GM23338 (cell line): ENCODE measurements around the gene SHANK2. TPM values are rescaled to one million over a fixed set of nuclear protein-coding genes. Genes with fewer than 3 reads are reported as not detected.

ENCODE experiments used
- ATAC-seq: fragments of 200-7000 bp; cut with Tn5 transposase; 3 replicates; pipeline ENCODE4 v1.9.1; 2020
- DNase-seq: peaks from one replicate; pipeline ENCODE4 v3.0.0-alpha.2; 2015; ENCODE audit warnings: low spot score
- H2AFZ ChIP-seq: fragments of 200-600 bp; sonication (generic); 2 replicates; pipeline ENCODE4 v1.8.0; 2016; ENCODE audit warnings: antibody characterized with exemption, mild to moderate bottlenecking, moderate library complexity
- H3F3A ChIP-seq: fragments of 200-600 bp; sonication (generic); replicated peaks from 2 replicates; pipeline ENCODE4 v1.8.0; 2017; ENCODE audit warnings: antibody characterized with exemption, mixed run types, low read depth
- H3K27ac ChIP-seq: fragments of 200-600 bp; sonication (generic); 2 replicates; pipeline ENCODE4 v1.6.1; 2016; ENCODE audit warnings: low read depth
- H3K27me3 ChIP-seq: fragments of 200-600 bp; sonication (generic); 2 replicates; pipeline ENCODE4 v1.8.0; 2016; ENCODE audit warnings: mild to moderate bottlenecking, mixed run types, moderate library complexity; ENCODE audit not compliant: insufficient read depth
- H3K36me3 ChIP-seq: fragments of 200-600 bp; sonication (generic); 2 replicates; pipeline ENCODE4 v1.8.0; 2016; ENCODE audit warnings: mild to moderate bottlenecking; ENCODE audit not compliant: insufficient read depth
- H3K4me1 ChIP-seq: fragments of 200-600 bp; sonication (generic); 2 replicates; pipeline ENCODE4 v1.8.0; 2016; ENCODE audit warnings: mild to moderate bottlenecking, moderate library complexity; ENCODE audit not compliant: insufficient read depth
- H3K4me2 ChIP-seq: fragments of 200-600 bp; sonication (generic); 2 replicates; pipeline ENCODE4 v1.7.1; 2017; ENCODE audit warnings: mixed run types
- H3K4me3 ChIP-seq: fragments of 200-600 bp; sonication (generic); 2 replicates; pipeline ENCODE4 v1.6.1; 2016; ENCODE audit warnings: mixed run types
- H3K79me2 ChIP-seq: fragments of 200-600 bp; sonication (generic); replicated peaks from 2 replicates; pipeline ENCODE4 v1.8.0; 2017; ENCODE audit warnings: mild to moderate bottlenecking; ENCODE audit not compliant: insufficient read depth
- H3K9me2 ChIP-seq: fragments of 200-600 bp; sonication (generic); 2 replicates; pipeline ENCODE4 v1.8.0; 2017; ENCODE audit not compliant: insufficient read depth
- H4K20me1 ChIP-seq: fragments of 200-600 bp; sonication (generic); replicated peaks from 2 replicates; pipeline ENCODE4 v1.8.0; 2017; ENCODE audit warnings: mild to moderate bottlenecking; ENCODE audit not compliant: insufficient read depth
- H3K27ac Mint-ChIP-seq: 2 replicates; pipeline ENCODE4 v1.8.0; 2020; ENCODE audit warnings: inconsistent platforms, mild to moderate bottlenecking, moderate library complexity, mixed read lengths
- H3K27me3 Mint-ChIP-seq: 3 replicates; pipeline ENCODE4 v1.8.0; 2022; ENCODE audit warnings: low read depth, mild to moderate bottlenecking, moderate library complexity, mixed read lengths, inconsistent platforms; ENCODE audit not compliant: insufficient read depth, poor library complexity
- H3K36me3 Mint-ChIP-seq: 3 replicates; pipeline ENCODE4 v1.8.0; 2021; ENCODE audit warnings: low read depth, mild to moderate bottlenecking, inconsistent platforms, moderate library complexity, mixed read lengths
- H3K4me1 Mint-ChIP-seq: 3 replicates; pipeline ENCODE4 v1.8.0; 2020; ENCODE audit warnings: mild to moderate bottlenecking, inconsistent platforms, mixed read lengths
- H3K4me3 Mint-ChIP-seq: 3 replicates; pipeline ENCODE4 v1.8.0; 2021; ENCODE audit warnings: moderate library complexity, mild to moderate bottlenecking, inconsistent platforms, mixed read lengths
- H3K9me3 Mint-ChIP-seq: 3 replicates; pipeline ENCODE4 v1.8.0; 2020; ENCODE audit warnings: moderate library complexity, mild to moderate bottlenecking, inconsistent platforms, mixed read lengths
- CREB1 ChIP-seq: fragments of 250-450 bp; sonication (Bioruptor Pico); IDR thresholded peaks from 2 replicates; pipeline ENCODE4 v1.5.0; 2020; ENCODE audit warnings: low read depth, mild to moderate bottlenecking, moderate library complexity
- EZH2 ChIP-seq: fragments of 200-600 bp; sonication (generic); IDR thresholded peaks from one replicate; pipeline ENCODE4 v1.8.0; 2017; ENCODE audit warnings: antibody characterized with exemption, mild to moderate bottlenecking, low read depth; ENCODE audit not compliant: unreplicated experiment
- EZH2phosphoT487 ChIP-seq: fragments of 200-600 bp; sonication (generic); IDR thresholded peaks from one replicate; pipeline ENCODE4 v1.8.1; 2018; ENCODE audit warnings: antibody characterized with exemption; ENCODE audit not compliant: unreplicated experiment
- JUNB ChIP-seq: IDR thresholded peaks from one replicate; pipeline ENCODE4 v1.6.1; 2016; ENCODE audit warnings: antibody characterized with exemption; ENCODE audit not compliant: unreplicated experiment
- NANOG ChIP-seq: IDR thresholded peaks from 2 replicates; pipeline ENCODE4 v1.6.1; 2016; ENCODE audit warnings: antibody characterized with exemption, borderline replicate concordance
- POLR2AphosphoS5 ChIP-seq: IDR thresholded peaks from 2 replicates; pipeline ENCODE4 v1.6.1; 2016; ENCODE audit warnings: antibody characterized with exemption, low read depth
- REST ChIP-seq: IDR thresholded peaks from one replicate; pipeline ENCODE4 v1.6.1; 2018; ENCODE audit warnings: antibody characterized with exemption; ENCODE audit not compliant: unreplicated experiment
- STAT1 ChIP-seq: IDR thresholded peaks from one replicate; pipeline ENCODE4 v1.6.1; 2016; ENCODE audit warnings: antibody characterized with exemption; ENCODE audit not compliant: unreplicated experiment
- ZNF114 ChIP-seq: fragments of 250-450 bp; sonication (Bioruptor Pico); IDR thresholded peaks from 2 replicates; pipeline ENCODE4 v1.5.0; 2020; ENCODE audit warnings: mild to moderate bottlenecking, moderate library complexity
- ZNF331 ChIP-seq: fragments of 250-450 bp; sonication (Bioruptor Pico); IDR thresholded peaks from 2 replicates; pipeline ENCODE4 v1.5.0; 2020; ENCODE audit warnings: low read depth, mild to moderate bottlenecking, moderate library complexity
- ZNF462 ChIP-seq: fragments of 250-450 bp; sonication (Bioruptor Pico); IDR thresholded peaks from 2 replicates; pipeline ENCODE4 v1.5.0; 2020; ENCODE audit warnings: mild to moderate bottlenecking, moderate library complexity
- polyA plus RNA-seq: library from polyadenylated mRNA; unstranded; fragments of >200 nt; fragmentation: Nextera tagmentation; extraction: Ambion mirVana; gene quantifications from 2 replicates; pipeline ENCODE4 v1.2.1, GENCODE V29; 2016
- total RNA-seq: library from RNA; depleted of rRNA; stranded (reverse); fragments of >200 nt; shearing (Covaris generic); gene quantifications from 2 replicates; pipeline ENCODE4 v1.2.3, GENCODE V29; 2014
- TF ChIP-seq, protein P1 (sequence below), 2 experiments: fragments of 200-600 bp in 1 of 2; sonication (generic) in 1 of 2; conservative IDR thresholded peaks; 2 replicates each; pipeline versions ENCODE4 v1.5.1 to v1.6.1; 2016 to 2017; ENCODE audit warnings: antibody characterized with exemption in 2 of 2, low read depth in 2 of 2, mild to moderate bottlenecking in 2 of 2, moderate library complexity in 1 of 2
- TF ChIP-seq, protein P2 (sequence below): IDR thresholded peaks from 2 replicates; pipeline ENCODE4 v1.6.1; 2016; ENCODE audit warnings: antibody characterized with exemption

The SHANK2 gene
- total and polyA plus RNA-seq, 2 experiments from 2014 or later, result 22.0 to 81.4 TPM

DNA sequence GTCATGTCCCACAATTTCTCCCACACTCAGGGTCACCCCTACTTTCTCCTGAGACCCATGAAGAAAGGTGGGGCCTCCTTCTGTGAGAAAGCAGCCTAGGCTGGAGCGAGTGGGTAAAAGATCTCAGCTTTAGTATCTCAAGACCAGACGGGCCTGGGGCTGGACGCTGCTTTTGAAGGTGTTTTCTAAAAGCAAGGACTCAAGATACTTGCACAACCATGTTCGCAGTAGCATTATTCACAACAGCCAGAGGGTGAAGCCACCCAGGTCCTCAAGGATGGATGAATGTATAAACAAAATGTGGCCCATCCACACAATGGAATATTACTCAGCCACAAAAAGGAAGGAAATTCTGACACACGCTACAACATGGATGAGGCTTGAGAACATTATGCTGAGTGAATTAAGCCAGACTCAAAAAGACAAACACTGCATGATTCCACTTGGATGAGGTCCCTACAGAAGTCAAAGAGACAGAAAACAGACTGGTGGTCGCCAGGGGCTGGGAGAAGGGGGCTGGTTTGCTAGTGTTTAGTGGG, 10.6 kb downstream of the SHANK2 start:
- H3K27ac Mint-ChIP-seq, result no peak overlapping the region
- ATAC-seq, result no peak

More for the DNA sequence above, 10.6 kb downstream of the SHANK2 start:
- Histone ChIP-seq H3K79me2 (peaks cover 85% of the 10 kb centered on the region), H3K27ac (peak overlapping the region; percentile 30), H3K4me3 (no peak overlapping the region), H3F3A (0 out of 2 replicates have a peak, but pooled peaks cover 9% of the 10 kb centered on the region), H4K20me1 (peaks cover 25% of the 10 kb centered on the region), H2AFZ (no peak overlapping the region), H3K36me3 (0 out of 2 replicates have a peak, but pooled peaks cover 5% of the 10 kb centered on the region), H3K4me2 (no peak overlapping the region), H3K27me3 (no peaks in the 10 kb centered on the region), H3K4me1 (peaks cover 54% of the 10 kb centered on the region), H3K9me2 (no peaks in the 10 kb centered on the region)
- peaks cover 66% of the 10 kb centered on the region for H3K4me1 Mint-ChIP-seq
- H3K27me3 Mint-ChIP-seq, result peaks cover 20% of the 10 kb centered on the region
- H3K36me3 Mint-ChIP-seq, result peaks cover 58% of the 10 kb centered on the region
- no peak for DNase-seq
- H3K9me3 Mint-ChIP-seq, result no peaks in the 10 kb centered on the region; the same call in 2 of the 3 replicates
- TF ChIP-seq JUNB, result no peak
- no peak for TF ChIP-seq EZH2
- TF ChIP-seq, protein P1, sequence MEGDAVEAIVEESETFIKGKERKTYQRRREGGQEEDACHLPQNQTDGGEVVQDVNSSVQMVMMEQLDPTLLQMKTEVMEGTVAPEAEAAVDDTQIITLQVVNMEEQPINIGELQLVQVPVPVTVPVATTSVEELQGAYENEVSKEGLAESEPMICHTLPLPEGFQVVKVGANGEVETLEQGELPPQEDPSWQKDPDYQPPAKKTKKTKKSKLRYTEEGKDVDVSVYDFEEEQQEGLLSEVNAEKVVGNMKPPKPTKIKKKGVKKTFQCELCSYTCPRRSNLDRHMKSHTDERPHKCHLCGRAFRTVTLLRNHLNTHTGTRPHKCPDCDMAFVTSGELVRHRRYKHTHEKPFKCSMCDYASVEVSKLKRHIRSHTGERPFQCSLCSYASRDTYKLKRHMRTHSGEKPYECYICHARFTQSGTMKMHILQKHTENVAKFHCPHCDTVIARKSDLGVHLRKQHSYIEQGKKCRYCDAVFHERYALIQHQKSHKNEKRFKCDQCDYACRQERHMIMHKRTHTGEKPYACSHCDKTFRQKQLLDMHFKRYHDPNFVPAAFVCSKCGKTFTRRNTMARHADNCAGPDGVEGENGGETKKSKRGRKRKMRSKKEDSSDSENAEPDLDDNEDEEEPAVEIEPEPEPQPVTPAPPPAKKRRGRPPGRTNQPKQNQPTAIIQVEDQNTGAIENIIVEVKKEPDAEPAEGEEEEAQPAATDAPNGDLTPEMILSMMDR (conservative IDR thresholded peaks at IDR 0.05; ENCODE audit: low read depth in 2 of 2), result no peak
- TF ChIP-seq CREB1 (CRISPR knock-in tag), result no peak
- no peak for TF ChIP-seq ZNF114 (CRISPR knock-in tag)
- no peak for TF ChIP-seq ZNF462 (CRISPR knock-in tag)
- no peak for TF ChIP-seq REST
- TF ChIP-seq STAT1, result no peak
- no peak for TF ChIP-seq EZH2phosphoT487
- no peak for TF ChIP-seq ZNF331
- TF ChIP-seq, protein P2, sequence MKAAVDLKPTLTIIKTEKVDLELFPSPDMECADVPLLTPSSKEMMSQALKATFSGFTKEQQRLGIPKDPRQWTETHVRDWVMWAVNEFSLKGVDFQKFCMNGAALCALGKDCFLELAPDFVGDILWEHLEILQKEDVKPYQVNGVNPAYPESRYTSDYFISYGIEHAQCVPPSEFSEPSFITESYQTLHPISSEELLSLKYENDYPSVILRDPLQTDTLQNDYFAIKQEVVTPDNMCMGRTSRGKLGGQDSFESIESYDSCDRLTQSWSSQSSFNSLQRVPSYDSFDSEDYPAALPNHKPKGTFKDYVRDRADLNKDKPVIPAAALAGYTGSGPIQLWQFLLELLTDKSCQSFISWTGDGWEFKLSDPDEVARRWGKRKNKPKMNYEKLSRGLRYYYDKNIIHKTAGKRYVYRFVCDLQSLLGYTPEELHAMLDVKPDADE, result no peak
- TF ChIP-seq NANOG, result no peak
- TF ChIP-seq POLR2AphosphoS5, result no peak
- H3K4me3 Mint-ChIP-seq, result no peak overlapping the region
